ENCODE results near the gene TMC8. TPM values are rescaled to one million over a fixed set of nuclear protein-coding genes. Genes with fewer than 3 reads are reported as not detected.

The TMC8 gene
- polyA plus RNA-seq, 1 of the 3 experiments (the other 2 are of a cell fraction) = 0.18 TPM

- no peaks in the 10 kb centered on the region for H3K9me2 ChIP-seq
- no peaks in the 10 kb centered on the region for H3K79me2 ChIP-seq (ENCODE audit: insufficient read depth)
- no peaks in the 10 kb centered on the region for H3K9me3 ChIP-seq
- no peaks in the 10 kb centered on the region for H4K20me1 ChIP-seq (ENCODE audit: insufficient read depth)
- H3K4me3 ChIP-seq (ENCODE audit: low read depth in 2 of 2, low read length in 1 of 2) = no peak overlapping the region
- no peak overlapping the region for H3K4me2 ChIP-seq
- H3K4me1 ChIP-seq (ENCODE audit: control insufficient read depth in 1 of 2, insufficient read depth in 2 of 2, low read depth in 1 of 2, low read length in 1 of 2) = peaks cover 0 to 3% of the 10 kb centered on the region in 2 experiments; a peak in 1 of 4 replicates
- no peak overlapping the region for H3K9ac ChIP-seq
- TF ChIP-seq FOXM1 (IDR thresholded peaks at IDR 0.05; ENCODE audit: low read depth) (no peak), CHD2 (IDR thresholded peaks at IDR 0.05; ENCODE audit: low read length, partially characterized antibody) (no peak), POLR2AphosphoS5 (IDR thresholded peaks at IDR 0.05; ENCODE audit: low read depth, low read length) (no peak), CTCF (IDR thresholded peaks at IDR 0.05) (no peak), NFIC (IDR thresholded peaks at IDR 0.05; ENCODE audit: borderline replicate concordance) (no peak), REST (IDR thresholded peaks at IDR 0.05; ENCODE audit: low read depth, low read length) (no peak)
- no peaks in the 10 kb centered on the region for H3K27me3 ChIP-seq (ENCODE audit: insufficient read depth)
- ChIA-PET CTCF (interaction anchor here (1.1 to 3.5 kb wide), 7 partner anchors 19 to 595 kb away, joined by 3 to 10 read pairs (median 5); no protein-coding TSS in a partner anchor), POLR2A (no interaction called here)
- H3F3A ChIP-seq (replicated peaks; ENCODE audit: insufficient read depth) = no peaks in the 10 kb centered on the region
- WGBS (ENCODE audit: low lambda C conversion rate) = 89% methylated on average over 7 of the region's 7 CpGs
- peaks cover 69 to 81% of the 10 kb centered on the region in 2 experiments for H3K36me3 ChIP-seq (replicated peaks in 1 of 2; ENCODE audit: control insufficient read depth in 1 of 2, insufficient read depth in 2 of 2, low read length in 1 of 2)
- no peak for DNase-seq
- no peak overlapping the region for H3K27ac ChIP-seq (ENCODE audit: low read depth in 2 of 2, low read length in 1 of 2)
- no peak overlapping the region for H2AFZ ChIP-seq (ENCODE audit: low read depth)
Observed at GRCh38 chr17:78089576-78090281, 40.8 kb upstream of the TMC8 start.

GRCh38 chr17:78092794-78093324 is 37.7 kb upstream of the TMC8 start:
- peaks cover 74 to 84% of the 10 kb centered on the region in 2 experiments for H3K36me3 ChIP-seq (replicated peaks in 1 of 2; ENCODE audit: control insufficient read depth in 1 of 2, insufficient read depth in 2 of 2, low read length in 1 of 2)
- no peak overlapping the region; a peak in 1 of 4 replicates for H3K27ac ChIP-seq (ENCODE audit: low read depth in 2 of 2, low read length in 1 of 2)
- H3K9me2 ChIP-seq = no peaks in the 10 kb centered on the region
- H3K4me1 ChIP-seq (ENCODE audit: control insufficient read depth in 1 of 2, insufficient read depth in 2 of 2, low read depth in 1 of 2, low read length in 1 of 2) = peaks cover 0 to 3% of the 10 kb centered on the region in 2 experiments; a peak in 1 of 4 replicates
- H3K9ac ChIP-seq = no peak overlapping the region
- no peaks in the 10 kb centered on the region for H3F3A ChIP-seq (replicated peaks; ENCODE audit: insufficient read depth)
- H3K79me2 ChIP-seq (ENCODE audit: insufficient read depth) = no peaks in the 10 kb centered on the region
- 83% methylated on average over 6 of the region's 6 CpGs for WGBS (ENCODE audit: low lambda C conversion rate)
- no peaks in the 10 kb centered on the region for H3K9me3 ChIP-seq
- CTCF ChIA-PET = interaction anchor here (0.9 to 3.9 kb wide), 8 partner anchors 9 to 158 kb away, joined by 3 to 17 read pairs (median 6); no protein-coding TSS in a partner anchor
- POLR2A ChIA-PET = no interaction called here
- TF ChIP-seq FOXJ3 (CRISPR knock-in tag; IDR thresholded peaks at IDR 0.05) = no peak
- TF ChIP-seq GATA2 (CRISPR knock-in tag; IDR thresholded peaks at IDR 0.05) = peak; percentile 55; the same call in 1 of the 2 replicates
- H2AFZ ChIP-seq (ENCODE audit: low read depth) = no peak overlapping the region
- DNase-seq = no peak
- no peaks in the 10 kb centered on the region for H4K20me1 ChIP-seq (ENCODE audit: insufficient read depth)
- H3K27me3 ChIP-seq (ENCODE audit: insufficient read depth) = no peaks in the 10 kb centered on the region
- no peak overlapping the region for H3K4me3 ChIP-seq (ENCODE audit: low read depth in 2 of 2, low read length in 1 of 2)
- no peak overlapping the region for H3K4me2 ChIP-seq

Measured in SK-N-SH (cell line).